Measurements from ENCODE around the gene MC2R.
"Not testable (repeated sequence)": the region's sequence is repeated elsewhere in the genome, so short reads cannot be mapped to it uniquely, and the experiment has no call there.

Gene MC2R

DNA sequence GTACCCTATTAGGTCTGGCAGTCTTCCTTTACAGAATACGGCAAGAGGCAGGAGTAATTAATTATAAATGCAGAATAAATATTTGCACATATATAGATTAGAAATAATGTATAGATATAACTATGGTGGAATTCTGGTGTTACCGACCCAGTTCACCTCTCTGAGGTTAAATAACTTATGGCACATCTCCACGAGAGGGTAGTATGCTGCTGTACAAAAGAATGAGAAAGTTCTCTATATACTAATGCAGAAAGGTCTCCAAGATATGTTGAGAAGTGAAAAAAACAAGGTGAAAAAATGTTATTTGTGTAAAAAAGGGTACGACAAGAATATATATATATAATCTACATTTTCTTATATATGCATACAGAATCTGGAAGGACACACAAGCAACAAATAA, 40.8 kb downstream of the MC2R start:
- TF ChIP-seq, protein P1, sequence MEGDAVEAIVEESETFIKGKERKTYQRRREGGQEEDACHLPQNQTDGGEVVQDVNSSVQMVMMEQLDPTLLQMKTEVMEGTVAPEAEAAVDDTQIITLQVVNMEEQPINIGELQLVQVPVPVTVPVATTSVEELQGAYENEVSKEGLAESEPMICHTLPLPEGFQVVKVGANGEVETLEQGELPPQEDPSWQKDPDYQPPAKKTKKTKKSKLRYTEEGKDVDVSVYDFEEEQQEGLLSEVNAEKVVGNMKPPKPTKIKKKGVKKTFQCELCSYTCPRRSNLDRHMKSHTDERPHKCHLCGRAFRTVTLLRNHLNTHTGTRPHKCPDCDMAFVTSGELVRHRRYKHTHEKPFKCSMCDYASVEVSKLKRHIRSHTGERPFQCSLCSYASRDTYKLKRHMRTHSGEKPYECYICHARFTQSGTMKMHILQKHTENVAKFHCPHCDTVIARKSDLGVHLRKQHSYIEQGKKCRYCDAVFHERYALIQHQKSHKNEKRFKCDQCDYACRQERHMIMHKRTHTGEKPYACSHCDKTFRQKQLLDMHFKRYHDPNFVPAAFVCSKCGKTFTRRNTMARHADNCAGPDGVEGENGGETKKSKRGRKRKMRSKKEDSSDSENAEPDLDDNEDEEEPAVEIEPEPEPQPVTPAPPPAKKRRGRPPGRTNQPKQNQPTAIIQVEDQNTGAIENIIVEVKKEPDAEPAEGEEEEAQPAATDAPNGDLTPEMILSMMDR (IDR thresholded peaks at IDR 0.05; ENCODE audit: insufficient read depth, low read length, poor library complexity, severe bottlenecking) = peak; percentile 19
- no peak for DNase-seq (ENCODE audit: extremely low read depth, insufficient read length)
- no peaks in the 10 kb centered on the region; the same call in none of the 2 replicates for H3K27me3 ChIP-seq (replicated peaks; ENCODE audit: control insufficient read depth, insufficient read depth, low read length)
- no peak overlapping the region for H3K4me3 ChIP-seq (replicated peaks; ENCODE audit: low read depth, low read length)
- H3K36me3 ChIP-seq (ENCODE audit: control insufficient read depth, insufficient read depth, low read length) = no peaks in the 10 kb centered on the region

DNA sequence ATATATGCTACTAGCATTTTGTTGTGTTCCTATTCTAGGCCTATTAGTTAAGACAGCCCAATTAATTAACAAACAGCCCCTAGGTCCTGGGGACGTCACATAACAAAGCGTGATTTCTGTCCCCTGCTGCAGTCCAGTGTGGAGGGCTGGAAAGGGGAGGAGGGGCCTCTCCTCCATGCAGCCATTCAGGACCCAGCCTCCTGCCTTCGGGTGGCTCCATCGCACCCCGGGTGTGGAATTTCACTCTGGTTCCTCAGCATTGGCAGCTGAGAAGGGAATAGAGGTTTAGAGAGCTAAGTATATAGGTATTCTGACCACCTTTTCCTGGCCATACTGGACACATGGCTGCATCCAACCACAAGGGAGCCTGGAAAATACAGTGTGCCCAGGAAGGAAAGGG, 42.4 kb downstream of the MC2R start:
- H3K4me3 ChIP-seq (replicated peaks; ENCODE audit: low read depth, low read length) = no peak overlapping the region
- no peaks in the 10 kb centered on the region; the same call in none of the 2 replicates for H3K27me3 ChIP-seq (replicated peaks; ENCODE audit: control insufficient read depth, insufficient read depth, low read length)
- TF ChIP-seq, protein P1 (IDR thresholded peaks at IDR 0.05; ENCODE audit: insufficient read depth, low read length, poor library complexity, severe bottlenecking) = no peak
- DNase-seq (ENCODE audit: extremely low read depth, insufficient read length) = no peak
- H3K36me3 ChIP-seq (ENCODE audit: control insufficient read depth, insufficient read depth, low read length) = no peaks in the 10 kb centered on the region

DNA sequence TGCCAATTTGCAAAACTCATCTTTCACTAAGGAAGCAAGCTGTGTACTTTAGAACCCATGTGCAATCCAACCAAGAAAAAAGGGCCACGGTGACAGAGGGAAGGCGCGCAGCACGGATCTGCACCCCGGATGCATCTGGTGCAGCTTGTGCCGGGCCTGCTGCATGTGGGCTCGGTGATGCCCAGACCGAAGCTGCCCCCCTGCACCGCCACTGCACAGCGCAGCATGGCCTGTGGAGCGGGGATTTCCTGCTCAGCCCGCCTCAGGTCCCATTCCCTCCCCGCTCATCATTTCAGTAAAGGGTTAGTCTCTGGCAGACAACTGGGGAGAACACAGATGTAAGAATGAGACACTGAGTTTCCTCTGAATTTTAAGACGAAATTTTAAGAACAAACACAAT, 43.0 kb downstream of the MC2R start:
- H3K36me3 ChIP-seq (ENCODE audit: control insufficient read depth, insufficient read depth, low read length) = no peaks in the 10 kb centered on the region
- TF ChIP-seq, protein P1 (IDR thresholded peaks at IDR 0.05; ENCODE audit: insufficient read depth, low read length, poor library complexity, severe bottlenecking) = no peak
- H3K4me3 ChIP-seq (replicated peaks; ENCODE audit: low read depth, low read length) = no peak overlapping the region
- no peaks in the 10 kb centered on the region; the same call in none of the 2 replicates for H3K27me3 ChIP-seq (replicated peaks; ENCODE audit: control insufficient read depth, insufficient read depth, low read length)
- no peak for DNase-seq (ENCODE audit: extremely low read depth, insufficient read length)

DNA sequence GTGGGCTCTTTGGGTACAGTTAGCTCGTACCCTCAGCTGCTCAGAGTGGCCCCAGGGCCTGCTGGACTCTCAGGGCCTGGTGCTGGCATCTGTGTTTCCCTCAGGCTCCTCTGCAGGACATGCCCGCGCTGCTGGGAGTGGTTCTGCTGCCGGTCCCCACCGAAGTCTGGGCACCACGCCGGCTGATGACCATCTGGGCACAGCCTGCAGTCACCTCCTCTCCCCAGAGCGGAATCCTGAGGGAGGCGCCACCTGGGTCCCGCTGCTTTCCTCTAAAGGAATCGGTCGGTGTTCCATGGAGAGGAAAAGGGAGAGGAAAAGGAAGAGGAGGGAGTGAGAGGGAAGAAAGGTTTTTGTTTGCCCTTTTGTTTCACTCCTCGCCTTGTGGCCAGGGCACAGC, 43.6 kb downstream of the MC2R start:
- TF ChIP-seq, protein P1 (IDR thresholded peaks at IDR 0.05; ENCODE audit: insufficient read depth, low read length, poor library complexity, severe bottlenecking) = no peak
- no peak overlapping the region for H3K4me3 ChIP-seq (replicated peaks; ENCODE audit: low read depth, low read length)
- H3K27me3 ChIP-seq (replicated peaks; ENCODE audit: control insufficient read depth, insufficient read depth, low read length) = no peaks in the 10 kb centered on the region; the same call in none of the 2 replicates
- no peak for DNase-seq (ENCODE audit: extremely low read depth, insufficient read length)
- no peaks in the 10 kb centered on the region for H3K36me3 ChIP-seq (ENCODE audit: control insufficient read depth, insufficient read depth, low read length)

DNA sequence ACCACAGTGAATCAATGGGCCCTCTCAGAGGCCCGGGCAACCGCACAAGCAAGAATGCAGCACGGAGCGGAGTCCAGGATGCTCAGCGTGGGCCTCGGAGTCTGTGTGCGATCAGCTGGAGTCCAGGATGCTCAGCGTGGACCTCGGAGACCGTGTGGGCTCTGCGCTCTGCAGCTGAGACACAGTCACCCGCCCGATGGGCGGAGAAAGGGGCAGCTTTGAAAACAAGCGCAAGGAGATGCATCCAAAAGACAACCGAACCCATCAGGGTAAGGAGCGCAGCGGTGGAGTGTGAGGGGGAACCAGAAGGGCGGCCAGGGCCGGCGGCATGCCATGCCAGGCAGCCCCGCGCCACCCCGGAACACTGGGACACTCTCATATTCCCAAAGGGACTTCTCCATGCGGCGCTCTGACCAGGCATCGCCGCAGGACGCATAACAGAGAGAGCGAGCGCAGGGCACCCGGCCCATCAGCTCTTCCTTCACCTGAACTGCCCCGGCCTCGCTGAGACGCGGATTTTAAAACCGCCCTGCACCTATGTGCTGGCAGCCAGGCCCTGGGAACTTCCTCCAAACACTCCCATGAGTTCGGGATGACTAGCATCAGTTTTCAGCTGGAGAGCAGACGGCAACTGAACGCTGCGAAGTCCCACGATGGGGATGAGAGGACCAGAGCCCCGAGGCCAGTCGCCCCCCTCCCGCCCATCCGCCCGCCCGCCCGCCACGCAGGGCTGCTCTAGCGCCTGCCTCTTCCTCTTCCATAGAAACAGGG, 46.6 kb downstream of the MC2R start:
- Histone ChIP-seq H3K4me3 (replicated peaks; ENCODE audit: low read depth, low read length) (no peak overlapping the region), H3K27me3 (replicated peaks; ENCODE audit: control insufficient read depth, insufficient read depth, low read length) (no peaks in the 10 kb centered on the region; the same call in none of the 2 replicates), H3K36me3 (ENCODE audit: control insufficient read depth, insufficient read depth, low read length) (no peaks in the 10 kb centered on the region)
- TF ChIP-seq, protein P1 (IDR thresholded peaks at IDR 0.05; ENCODE audit: insufficient read depth, low read length, poor library complexity, severe bottlenecking) = no peak
- DNase-seq (ENCODE audit: extremely low read depth, insufficient read length) = no peak

DNA sequence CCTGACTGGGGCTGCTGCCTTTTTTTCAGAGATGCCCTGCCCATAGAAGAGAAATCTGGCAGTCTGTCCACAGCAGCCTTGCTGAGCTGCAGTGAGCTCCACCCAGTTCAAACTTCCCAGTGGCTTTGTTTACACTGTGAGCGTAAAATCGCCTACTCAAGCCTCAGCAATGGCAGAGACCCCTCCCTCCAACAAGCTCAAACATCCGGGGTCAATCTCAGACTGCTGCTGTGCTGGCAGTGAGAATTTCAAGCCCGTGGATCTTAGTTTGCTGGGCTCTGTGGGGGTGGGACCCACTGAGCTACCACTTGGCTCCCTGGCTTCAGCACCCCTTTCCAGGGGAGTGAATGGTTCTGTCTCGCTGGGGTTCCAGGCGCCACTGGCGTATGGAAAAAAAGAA, 52.4 kb downstream of the MC2R start:
- not testable (repeated sequence) for H3K36me3 ChIP-seq (ENCODE audit: control insufficient read depth, insufficient read depth, low read length); H3K27me3 ChIP-seq (replicated peaks; ENCODE audit: control insufficient read depth, insufficient read depth, low read length); H3K4me3 ChIP-seq (replicated peaks; ENCODE audit: low read depth, low read length); DNase-seq (ENCODE audit: extremely low read depth, insufficient read length)
